ENCODE data around the gene MACROD1. TPM values are rescaled to one million over a fixed set of nuclear protein-coding genes. Genes with fewer than 3 reads are reported as not detected.

MACROD1 gene
- total and polyA plus RNA-seq, 9 of the 15 experiments (the other 6 are each of a cell fraction or from before 2014, with no cell fraction given), result 1.1 to 60.0 (median 26.4) TPM

DNA sequence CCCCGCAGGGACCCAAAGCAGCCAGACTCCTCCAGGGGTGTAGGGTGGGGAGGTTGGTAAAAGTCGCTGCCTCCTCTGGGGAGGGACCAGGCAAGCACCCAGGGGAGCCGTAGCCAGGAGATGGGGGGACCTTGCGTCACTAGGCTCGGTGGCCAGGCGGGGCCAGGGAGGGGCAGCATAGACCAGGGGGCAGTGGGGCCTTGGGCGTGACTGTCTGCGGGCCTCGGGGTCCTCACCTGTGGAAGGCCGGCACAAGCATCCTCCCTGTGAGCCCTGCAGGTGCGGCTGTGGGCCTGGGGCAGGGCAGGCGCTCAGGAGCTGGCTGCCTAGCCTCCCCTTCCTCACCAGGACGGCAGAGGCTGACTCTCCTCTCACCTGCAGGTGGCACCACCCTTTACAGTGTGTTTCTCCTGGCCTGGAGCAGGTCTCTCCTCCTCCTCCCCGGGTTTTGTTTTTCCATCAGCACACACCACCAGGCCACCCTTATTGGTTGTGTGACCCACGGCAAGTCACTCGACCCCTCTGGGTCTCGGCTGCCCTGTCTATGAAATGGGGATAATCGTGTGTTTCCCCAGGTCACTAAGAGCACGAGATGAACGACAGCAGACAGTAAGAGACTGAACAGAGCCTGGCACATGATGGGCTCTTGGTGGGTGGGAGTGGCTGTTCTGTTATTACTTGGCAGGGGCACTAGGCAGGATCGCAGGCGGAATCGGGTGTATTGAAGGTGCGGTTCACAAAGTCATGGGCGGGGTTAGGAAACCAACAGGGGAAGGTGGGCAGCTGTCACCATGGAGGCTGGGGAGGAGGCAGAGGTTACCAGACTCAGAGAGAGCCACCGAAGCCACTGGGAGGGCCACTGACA, 77.5 kb downstream of the MACROD1 start:
- no peak overlapping the region for H3K4me2 ChIP-seq (ENCODE audit: insufficient read depth, low read length)
- H3K9me3 ChIP-seq (replicated peaks; ENCODE audit: control insufficient read depth, insufficient read depth, low read depth, low read length), result no peaks in the 10 kb centered on the region
- H3K9ac ChIP-seq (ENCODE audit: insufficient read depth in 1 of 2, low read depth in 2 of 2, low read length in 2 of 2), result 0 out of 4 replicates have a peak overlapping the region, but pooled peaks of 1 of the 2 experiments have one; percentile 16
- intact Hi-C loops (cut with micrococcal nuclease), result no loop called here
- no peaks in the 10 kb centered on the region for H3K79me2 ChIP-seq (ENCODE audit: control insufficient read depth, insufficient read depth, low read length)
- FAIRE-seq (no peak), ATAC-seq (peak; percentile 60), DNase-seq (ENCODE audit: extremely low read depth in 1 of 4, low spot score in 3 of 4) (peak in 3 of 4 experiments; percentile 25 to 45 (median 28))
- POLR2A ChIA-PET, result no interaction called here
- no peak overlapping the region for H3K27ac ChIP-seq (ENCODE audit: extremely low read depth, low read depth, low read length)
- no TSS peak for BruUV-seq (replicated peaks)
- TF ChIP-seq NCOA6 (IDR thresholded peaks at IDR 0.05), result no peak
- TF ChIP-seq, protein P1, sequence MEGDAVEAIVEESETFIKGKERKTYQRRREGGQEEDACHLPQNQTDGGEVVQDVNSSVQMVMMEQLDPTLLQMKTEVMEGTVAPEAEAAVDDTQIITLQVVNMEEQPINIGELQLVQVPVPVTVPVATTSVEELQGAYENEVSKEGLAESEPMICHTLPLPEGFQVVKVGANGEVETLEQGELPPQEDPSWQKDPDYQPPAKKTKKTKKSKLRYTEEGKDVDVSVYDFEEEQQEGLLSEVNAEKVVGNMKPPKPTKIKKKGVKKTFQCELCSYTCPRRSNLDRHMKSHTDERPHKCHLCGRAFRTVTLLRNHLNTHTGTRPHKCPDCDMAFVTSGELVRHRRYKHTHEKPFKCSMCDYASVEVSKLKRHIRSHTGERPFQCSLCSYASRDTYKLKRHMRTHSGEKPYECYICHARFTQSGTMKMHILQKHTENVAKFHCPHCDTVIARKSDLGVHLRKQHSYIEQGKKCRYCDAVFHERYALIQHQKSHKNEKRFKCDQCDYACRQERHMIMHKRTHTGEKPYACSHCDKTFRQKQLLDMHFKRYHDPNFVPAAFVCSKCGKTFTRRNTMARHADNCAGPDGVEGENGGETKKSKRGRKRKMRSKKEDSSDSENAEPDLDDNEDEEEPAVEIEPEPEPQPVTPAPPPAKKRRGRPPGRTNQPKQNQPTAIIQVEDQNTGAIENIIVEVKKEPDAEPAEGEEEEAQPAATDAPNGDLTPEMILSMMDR (IDR thresholded peaks at IDR 0.05 in 2 of 3, conservative IDR thresholded peaks at IDR 0.05 in 1 of 3; ENCODE audit: insufficient read depth in 2 of 3, low read depth in 1 of 3, low read length in 3 of 3), result peak; percentile 34 to 41 (median 35); a peak in 4 of 6 replicates
- TF ChIP-seq KLF16 (IDR thresholded peaks at IDR 0.05), result no peak
- TF ChIP-seq, protein P2, sequence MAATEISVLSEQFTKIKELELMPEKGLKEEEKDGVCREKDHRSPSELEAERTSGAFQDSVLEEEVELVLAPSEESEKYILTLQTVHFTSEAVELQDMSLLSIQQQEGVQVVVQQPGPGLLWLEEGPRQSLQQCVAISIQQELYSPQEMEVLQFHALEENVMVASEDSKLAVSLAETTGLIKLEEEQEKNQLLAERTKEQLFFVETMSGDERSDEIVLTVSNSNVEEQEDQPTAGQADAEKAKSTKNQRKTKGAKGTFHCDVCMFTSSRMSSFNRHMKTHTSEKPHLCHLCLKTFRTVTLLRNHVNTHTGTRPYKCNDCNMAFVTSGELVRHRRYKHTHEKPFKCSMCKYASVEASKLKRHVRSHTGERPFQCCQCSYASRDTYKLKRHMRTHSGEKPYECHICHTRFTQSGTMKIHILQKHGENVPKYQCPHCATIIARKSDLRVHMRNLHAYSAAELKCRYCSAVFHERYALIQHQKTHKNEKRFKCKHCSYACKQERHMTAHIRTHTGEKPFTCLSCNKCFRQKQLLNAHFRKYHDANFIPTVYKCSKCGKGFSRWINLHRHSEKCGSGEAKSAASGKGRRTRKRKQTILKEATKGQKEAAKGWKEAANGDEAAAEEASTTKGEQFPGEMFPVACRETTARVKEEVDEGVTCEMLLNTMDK (IDR thresholded peaks at IDR 0.05; ENCODE audit: borderline replicate concordance, insufficient read depth, low read depth, low read length, poor library complexity, severe bottlenecking), result peak; percentile 41
- no peak for TF ChIP-seq MCM7 (IDR thresholded peaks at IDR 0.05)
- TF ChIP-seq U2AF1 (optimal IDR thresholded peaks at IDR 0.05; ENCODE audit: low read depth, low read length), result no peak
- TF ChIP-seq RAD21 (CRISPR knock-in tag; conservative IDR thresholded peaks at IDR 0.05 in 1 of 2, IDR thresholded peaks at IDR 0.05 in 1 of 2), result peak in 1 of 2 experiments; percentile 14; a peak in 1 of 4 replicates
- in situ Hi-C loops (cut with MboI), result no loop called here
- WGBS (ENCODE audit: insufficient coverage, low coverage, missing lambda C conversion rate), result 60% methylated on average over 22 of the region's 26 CpGs
- H3K27me3 ChIP-seq (ENCODE audit: control insufficient read depth in 2 of 2, insufficient read depth in 2 of 2, low read length in 2 of 2), result no peaks in the 10 kb centered on the region
- no peak overlapping the region for H2AFZ ChIP-seq (ENCODE audit: low read depth, low read length)
- peaks cover under 1 to 71% of the 10 kb centered on the region in 2 experiments; a peak in 4 of 5 replicates for H3K4me1 ChIP-seq (replicated peaks in 1 of 2; ENCODE audit: control insufficient read depth in 2 of 2, insufficient read depth in 2 of 2, low read length in 2 of 2)
- no peaks in the 10 kb centered on the region for H3K36me3 ChIP-seq (ENCODE audit: control insufficient read depth, insufficient read depth, low read length)
- CTCF ChIA-PET (ENCODE audit: low intra/inter-chr PET ratio), result interaction anchor here (0.5 kb wide), 1 partner anchor 59 kb away, joined by 3 read pairs; no protein-coding TSS in a partner anchor
- H3K4me3 ChIP-seq, result no peak overlapping the region
- no peaks in the 10 kb centered on the region for H3K9me1 ChIP-seq (ENCODE audit: control insufficient read depth, insufficient read depth, low read length)
- H4K20me1 ChIP-seq (replicated peaks; ENCODE audit: control insufficient read depth, insufficient read depth, low read length), result peaks cover 30% of the 10 kb centered on the region
